H9 (cell line): ENCODE results near the gene GAB3. TPM values are rescaled to one million over a fixed set of nuclear protein-coding genes. Genes with fewer than 3 reads are reported as not detected.

Experiments used
- DNase-seq: peaks from one replicate; pipeline ENCODE4 v3.0.0-alpha.2; 2017
- H2AFZ ChIP-seq: one replicate; pipeline ENCODE4 v1.6.1; 2013; ENCODE audit warnings: mild to moderate bottlenecking, low read length, control low read depth, moderate library complexity
- H2AK5ac ChIP-seq: 2 replicates; pipeline ENCODE4 v1.6.1; 2013; ENCODE audit warnings: low read length, control low read depth, mixed read lengths; ENCODE audit not compliant: insufficient read length
- H2BK120ac ChIP-seq: one replicate; pipeline ENCODE4 v1.6.1; 2013; ENCODE audit warnings: low read depth, mild to moderate bottlenecking, low read length, control low read depth, inconsistent platforms; ENCODE audit not compliant: poor library complexity, severe bottlenecking
- H2BK12ac ChIP-seq: 2 replicates; pipeline ENCODE4 v1.6.1; 2013; ENCODE audit warnings: low read length, control low read depth, mixed read lengths, low read depth; ENCODE audit not compliant: insufficient read length
- H2BK15ac ChIP-seq: 2 replicates; pipeline ENCODE4 v1.6.1; 2013; ENCODE audit warnings: low read depth, low read length, control low read depth
- H2BK20ac ChIP-seq: one replicate; pipeline ENCODE4 v1.6.1; 2013; ENCODE audit warnings: low read depth, mild to moderate bottlenecking, low read length, control low read depth, inconsistent platforms; ENCODE audit not compliant: poor library complexity, severe bottlenecking
- H2BK5ac ChIP-seq: 2 replicates; pipeline ENCODE4 v1.6.1; 2013; ENCODE audit warnings: low read length, control low read depth, mixed read lengths; ENCODE audit not compliant: insufficient read length
- H3K14ac ChIP-seq: 2 replicates; pipeline ENCODE4 v1.6.1; 2013; ENCODE audit warnings: low read length, control low read depth; ENCODE audit not compliant: insufficient read depth
- H3K18ac ChIP-seq: 2 replicates; pipeline ENCODE4 v1.6.1; 2013; ENCODE audit warnings: low read depth, mild to moderate bottlenecking, mixed read lengths, low read length, control low read depth; ENCODE audit not compliant: insufficient read length
- H3K23ac ChIP-seq: 2 replicates; pipeline ENCODE4 v1.6.1; 2013; ENCODE audit warnings: low read length, control low read depth, mixed read lengths, low read depth; ENCODE audit not compliant: insufficient read length
- H3K23me2 ChIP-seq: 2 replicates; pipeline ENCODE4 v1.6.1; 2013; ENCODE audit warnings: low read depth, mild to moderate bottlenecking, mixed read lengths, low read length, control low read depth; ENCODE audit not compliant: insufficient read length, poor library complexity, severe bottlenecking
- H3K27ac ChIP-seq: 2 replicates; pipeline ENCODE4 v1.5.1; 2013; ENCODE audit warnings: low read length, control low read depth, mixed read lengths, low read depth; ENCODE audit not compliant: insufficient read length
- H3K27me3 ChIP-seq: 2 replicates; pipeline ENCODE4 v1.6.1; 2013; ENCODE audit warnings: low read length, control low read depth, inconsistent platforms; ENCODE audit not compliant: insufficient read depth
- H3K4ac ChIP-seq: 2 replicates; pipeline ENCODE4 v1.6.1; 2013; ENCODE audit warnings: low read depth, mild to moderate bottlenecking, control low read depth, inconsistent platforms, low read length, moderate library complexity
- H3K4me1 ChIP-seq: 2 replicates; pipeline ENCODE4 v1.6.1; 2013; ENCODE audit warnings: low read length, control low read depth, inconsistent platforms; ENCODE audit not compliant: insufficient read depth
- H3K4me2 ChIP-seq: 2 replicates; pipeline ENCODE4 v1.6.1; 2013; ENCODE audit warnings: low read length, control low read depth, mixed read lengths; ENCODE audit not compliant: insufficient read length, insufficient read depth
- H3K56ac ChIP-seq: 2 replicates; pipeline ENCODE4 v1.6.1; 2013; ENCODE audit warnings: low read depth, mild to moderate bottlenecking, mixed read lengths, low read length, control low read depth; ENCODE audit not compliant: insufficient read length
- H3K79me1 ChIP-seq: 2 replicates; pipeline ENCODE4 v1.6.1; 2013; ENCODE audit warnings: low read depth, mild to moderate bottlenecking, moderate library complexity, low read length, control low read depth, inconsistent platforms; ENCODE audit not compliant: insufficient read depth, poor library complexity, severe bottlenecking
- H3K79me2 ChIP-seq: 2 replicates; pipeline ENCODE4 v1.6.1; 2013; ENCODE audit warnings: low read length, control low read depth, inconsistent platforms; ENCODE audit not compliant: insufficient read depth
- H3K9ac ChIP-seq: 2 replicates; pipeline ENCODE4 v1.6.1; 2013; ENCODE audit warnings: low read length, control low read depth, mixed read lengths; ENCODE audit not compliant: insufficient read length; ENCODE audit errors: extremely low read depth
- H3K9me3 ChIP-seq: one replicate; pipeline ENCODE4 v1.6.1; 2013; ENCODE audit warnings: low read depth, low read length, inconsistent platforms; ENCODE audit not compliant: control insufficient read depth
- H3T11ph ChIP-seq: one replicate; pipeline ENCODE4 v1.6.1; 2013; ENCODE audit warnings: mild to moderate bottlenecking, low read length, control low read depth, inconsistent platforms
- H4K20me1 ChIP-seq: one replicate; pipeline ENCODE4 v1.6.1; 2013; ENCODE audit not compliant: control insufficient read depth, insufficient read length, insufficient read depth
- H4K5ac ChIP-seq: 2 replicates; pipeline ENCODE4 v1.6.1; 2013; ENCODE audit warnings: low read depth, mild to moderate bottlenecking, mixed read lengths, low read length, control low read depth; ENCODE audit not compliant: insufficient read length
- H4K8ac ChIP-seq: replicated peaks from 2 replicates; pipeline ENCODE4 v1.6.1; 2013; ENCODE audit warnings: low read length, control low read depth, mixed read lengths, low read depth; ENCODE audit not compliant: insufficient read length
- H4K91ac ChIP-seq: 2 replicates; pipeline ENCODE4 v1.6.1; 2013; ENCODE audit warnings: low read depth, mild to moderate bottlenecking, moderate library complexity, mixed read lengths, low read length, control low read depth; ENCODE audit not compliant: insufficient read length
- H3K27ac Mint-ChIP-seq, 3 experiments: 2 replicates in 2 of 3; 3 replicates in 1 of 3; pipeline ENCODE4 v1.8.0; 2020 to 2021; ENCODE audit warnings: mixed read lengths in 3 of 3, mild to moderate bottlenecking in 1 of 3, moderate library complexity in 1 of 3
- H3K27me3 Mint-ChIP-seq: 2 replicates; pipeline ENCODE4 v1.8.0; 2021; ENCODE audit warnings: low read depth, mild to moderate bottlenecking, moderate library complexity, mixed read lengths
- H3K36me3 Mint-ChIP-seq, 3 experiments: 2 replicates in 2 of 3; 3 replicates in 1 of 3; pipeline ENCODE4 v1.8.0; 2020 to 2021; ENCODE audit warnings: low read depth in 3 of 3, mixed read lengths in 3 of 3; ENCODE audit not compliant: insufficient read depth in 1 of 3
- H3K4me1 Mint-ChIP-seq, 2 experiments: 2 replicates each; pipeline ENCODE4 v1.8.0; 2020; ENCODE audit warnings: mixed read lengths in 2 of 2
- H3K4me3 Mint-ChIP-seq, 2 experiments: 2 replicates in 1 of 2; 3 replicates in 1 of 2; pipeline ENCODE4 v1.8.0; 2020 to 2021; ENCODE audit warnings: mild to moderate bottlenecking in 2 of 2, mixed read lengths in 2 of 2, moderate library complexity in 1 of 2
- H3K9me3 Mint-ChIP-seq, 2 experiments: 2 replicates in 1 of 2; 3 replicates in 1 of 2; pipeline ENCODE4 v1.8.0; 2020; ENCODE audit warnings: mild to moderate bottlenecking in 2 of 2, mixed read lengths in 2 of 2, moderate library complexity in 1 of 2
- CTCF ChIP-seq: fragments of 200-600 bp; sonication (generic); conservative IDR thresholded peaks from 3 replicates; pipeline ENCODE4 v1.8.0; 2021; ENCODE audit warnings: antibody characterized with exemption, mild to moderate bottlenecking
- WGBS: extraction: QIAGEN DNeasy Blood & Tissue Kit; methylation state at CpG from one replicate; pipeline ENCODE4 v1.1.7; 2013; ENCODE audit warnings: missing lambda C conversion rate, low lambda C conversion rate, mixed read lengths; ENCODE audit not compliant: insufficient read length; ENCODE audit errors: extremely low coverage; 5-methylcytosine and 5-hydroxymethylcytosine counted together
- total RNA-seq: library from RNA; stranded (reverse); gene quantifications from 2 replicates; pipeline ENCODE4 v1.2.1, GENCODE V29; 2021

GAB3 gene
- total RNA-seq, 1 experiment from 2014 or later, result 0.46 TPM

GRCh38 chrX:154785716-154786115, 34.8 kb upstream of the GAB3 start:
- Histone ChIP-seq H3K9ac (no peak overlapping the region), H4K20me1 (no peaks in the 10 kb centered on the region), H3K14ac (no peak overlapping the region), H3K79me2 (no peaks in the 10 kb centered on the region), H2BK12ac (no peak overlapping the region), H3K9me3 (peaks cover 44% of the 10 kb centered on the region), H2BK15ac (no peak overlapping the region), H3K4me2 (no peak overlapping the region), H2AK5ac (no peak overlapping the region), H2BK20ac (no peak overlapping the region), H3K27ac (no peak overlapping the region), H2BK5ac (no peak overlapping the region), H2AFZ (no peak overlapping the region), H3K23ac (no peak overlapping the region), H3K56ac (no peak overlapping the region), H3K18ac (no peak overlapping the region), H2BK120ac (no peak overlapping the region), H4K5ac (no peak overlapping the region), H3K4me1 (no peaks in the 10 kb centered on the region), H4K91ac (no peak overlapping the region), H3K79me1 (no peaks in the 10 kb centered on the region), H3K4ac (no peak overlapping the region), H4K8ac (no peak overlapping the region), H3K27me3 (no peaks in the 10 kb centered on the region), H3T11ph (no peak overlapping the region), H3K23me2 (no peaks in the 10 kb centered on the region)
- no peak overlapping the region for H3K4me3 Mint-ChIP-seq
- no peak for DNase-seq
- peaks cover 9 to 14% of the 10 kb centered on the region in 2 experiments; a peak in 3 of 4 replicates for H3K4me1 Mint-ChIP-seq
- no peaks in the 10 kb centered on the region for H3K27me3 Mint-ChIP-seq
- H3K36me3 Mint-ChIP-seq, result peaks cover 5 to 48% (median 13%) of the 10 kb centered on the region in 3 experiments; a peak in 6 of 7 replicates
- WGBS, result no CpG with 5 or more reads among the region's 6 CpGs
- peaks cover 76% of the 10 kb centered on the region in 2 experiments for H3K9me3 Mint-ChIP-seq
- TF ChIP-seq CTCF, result no peak
- no peak overlapping the region for H3K27ac Mint-ChIP-seq
